Measurements from ENCODE around the gene RFX1. TPM values are rescaled to one million over a fixed set of nuclear protein-coding genes. Genes with fewer than 3 reads are reported as not detected.
"Not testable (repeated sequence)": the region's sequence is repeated elsewhere in the genome, so short reads cannot be mapped to it uniquely, and the experiment has no call there.

The RFX1 gene
- total RNA-seq, 1 donor from 2014 or later = 4.7 TPM

- H3K4me1 ChIP-seq (ENCODE audit: control insufficient read depth in 3 of 3, insufficient read depth in 3 of 3, low read length in 3 of 3) = peaks cover 0 to 10% (median 3%) of the 10 kb centered on the region in 3 donors
- H3K36me3 ChIP-seq (ENCODE audit: control insufficient read depth in 3 of 3, insufficient read depth in 3 of 3, low read length in 3 of 3) = peaks cover 11 to 20% (median 20%) of the 10 kb centered on the region in 3 donors
- no peak overlapping the region for H3K27ac ChIP-seq (ENCODE audit: low read depth, low read length)
- H3K9ac ChIP-seq (ENCODE audit: low read depth in 1 of 3, low read length in 3 of 3) = no peak overlapping the region
- no peak overlapping the region for H3K4me3 ChIP-seq (ENCODE audit: low read length in 3 of 3)
- H3K27me3 ChIP-seq (ENCODE audit: control insufficient read depth in 3 of 3, insufficient read depth in 3 of 3, low read length in 3 of 3) = peaks cover 0 to 10% (median 6%) of the 10 kb centered on the region in 3 donors
- no peaks in the 10 kb centered on the region for H3K9me3 ChIP-seq (ENCODE audit: control insufficient read depth in 3 of 3, low read length in 3 of 3)
Observed at GRCh38 chr19:13930402-13930801, 75.7 kb downstream of the RFX1 start.

- Histone ChIP-seq H3K9ac (ENCODE audit: low read depth in 1 of 3, low read length in 3 of 3) (no peak overlapping the region), H3K27me3 (ENCODE audit: control insufficient read depth in 3 of 3, insufficient read depth in 3 of 3, low read length in 3 of 3) (peaks cover 0 to 9% (median 4%) of the 10 kb centered on the region in 3 donors), H3K36me3 (ENCODE audit: control insufficient read depth in 3 of 3, insufficient read depth in 3 of 3, low read length in 3 of 3) (peaks cover 11 to 22% (median 21%) of the 10 kb centered on the region in 3 donors), H3K9me3 (ENCODE audit: control insufficient read depth in 3 of 3, low read length in 3 of 3) (no peaks in the 10 kb centered on the region), H3K4me3 (ENCODE audit: low read length in 3 of 3) (no peak overlapping the region), H3K4me1 (ENCODE audit: control insufficient read depth in 3 of 3, insufficient read depth in 3 of 3, low read length in 3 of 3) (peaks cover 0 to 10% (median 3%) of the 10 kb centered on the region in 3 donors), H3K27ac (ENCODE audit: low read depth, low read length) (no peak overlapping the region)
Observed at GRCh38 chr19:13929956-13930355, 76.2 kb downstream of the RFX1 start.

- peaks cover 14 to 26% (median 24%) of the 10 kb centered on the region in 3 donors for H3K36me3 ChIP-seq (ENCODE audit: control insufficient read depth in 3 of 3, insufficient read depth in 3 of 3, low read length in 3 of 3)
- no peak overlapping the region for H3K27ac ChIP-seq (ENCODE audit: low read depth, low read length)
- H3K9me3 ChIP-seq (ENCODE audit: control insufficient read depth in 3 of 3, low read length in 3 of 3) = no peaks in the 10 kb centered on the region
- peaks cover 0 to 3% (median 0%) of the 10 kb centered on the region in 3 donors for H3K27me3 ChIP-seq (ENCODE audit: control insufficient read depth in 3 of 3, insufficient read depth in 3 of 3, low read length in 3 of 3)
- no peak overlapping the region for H3K9ac ChIP-seq (ENCODE audit: low read depth in 1 of 3, low read length in 3 of 3)
- no peak overlapping the region for H3K4me3 ChIP-seq (ENCODE audit: low read length in 3 of 3)
- peaks cover 0 to 10% (median 3%) of the 10 kb centered on the region in 3 donors for H3K4me1 ChIP-seq (ENCODE audit: control insufficient read depth in 3 of 3, insufficient read depth in 3 of 3, low read length in 3 of 3)
Observed at GRCh38 chr19:13929340-13929739, 76.8 kb downstream of the RFX1 start.

- Histone ChIP-seq H3K4me3 (ENCODE audit: low read length in 3 of 3) (no peak overlapping the region), H3K4me1 (ENCODE audit: control insufficient read depth in 3 of 3, insufficient read depth in 3 of 3, low read length in 3 of 3) (peaks cover 0 to 10% (median 3%) of the 10 kb centered on the region in 3 donors), H3K36me3 (ENCODE audit: control insufficient read depth in 3 of 3, insufficient read depth in 3 of 3, low read length in 3 of 3) (peaks cover 33 to 43% (median 36%) of the 10 kb centered on the region in 3 donors), H3K9me3 (ENCODE audit: control insufficient read depth in 3 of 3, low read length in 3 of 3) (no peaks in the 10 kb centered on the region), H3K27ac (ENCODE audit: low read depth, low read length) (no peak overlapping the region), H3K27me3 (ENCODE audit: control insufficient read depth in 3 of 3, insufficient read depth in 3 of 3, low read length in 3 of 3) (no peaks in the 10 kb centered on the region), H3K9ac (ENCODE audit: low read depth in 1 of 3, low read length in 3 of 3) (no peak overlapping the region)
Observed at GRCh38 chr19:13926715-13927114, 79.4 kb downstream of the RFX1 start.

- peaks cover 0 to 10% (median 3%) of the 10 kb centered on the region in 3 donors for H3K4me1 ChIP-seq (ENCODE audit: control insufficient read depth in 3 of 3, insufficient read depth in 3 of 3, low read length in 3 of 3)
- H3K9me3 ChIP-seq (ENCODE audit: control insufficient read depth in 3 of 3, low read length in 3 of 3) = no peaks in the 10 kb centered on the region
- H3K9ac ChIP-seq (ENCODE audit: low read depth in 1 of 3, low read length in 3 of 3) = no peak overlapping the region
- H3K4me3 ChIP-seq (ENCODE audit: low read length in 3 of 3) = no peak overlapping the region
- H3K27me3 ChIP-seq (ENCODE audit: control insufficient read depth in 3 of 3, insufficient read depth in 3 of 3, low read length in 3 of 3) = no peaks in the 10 kb centered on the region
- no peak overlapping the region for H3K27ac ChIP-seq (ENCODE audit: low read depth, low read length)
- H3K36me3 ChIP-seq (ENCODE audit: control insufficient read depth in 3 of 3, insufficient read depth in 3 of 3, low read length in 3 of 3) = peaks cover 40 to 49% (median 42%) of the 10 kb centered on the region in 3 donors
Observed at GRCh38 chr19:13926010-13926409, 80.1 kb downstream of the RFX1 start.

GRCh38 chr19:13923194-13923987, 82.7 kb downstream of the RFX1 start:
- Histone ChIP-seq H3K27ac (ENCODE audit: low read depth, low read length) (no peak overlapping the region), H3K27me3 (ENCODE audit: control insufficient read depth in 3 of 3, insufficient read depth in 3 of 3, low read length in 3 of 3) (no peaks in the 10 kb centered on the region), H3K4me3 (ENCODE audit: low read length in 3 of 3) (no peak overlapping the region), H3K9ac (ENCODE audit: low read depth in 1 of 3, low read length in 3 of 3) (no peak overlapping the region), H3K9me3 (ENCODE audit: control insufficient read depth in 3 of 3, low read length in 3 of 3) (no peaks in the 10 kb centered on the region), H3K36me3 (ENCODE audit: control insufficient read depth in 3 of 3, insufficient read depth in 3 of 3, low read length in 3 of 3) (peaks cover 52 to 59% (median 55%) of the 10 kb centered on the region in 3 donors), H3K4me1 (ENCODE audit: control insufficient read depth in 3 of 3, insufficient read depth in 3 of 3, low read length in 3 of 3) (peaks cover 0 to 10% (median 3%) of the 10 kb centered on the region in 3 donors)

- H3K9ac ChIP-seq (ENCODE audit: low read depth in 1 of 3, low read length in 3 of 3); H3K27ac ChIP-seq (ENCODE audit: low read depth, low read length); H3K4me3 ChIP-seq (ENCODE audit: low read length in 3 of 3); H3K9me3 ChIP-seq (ENCODE audit: control insufficient read depth in 3 of 3, low read length in 3 of 3); H3K27me3 ChIP-seq (ENCODE audit: control insufficient read depth in 3 of 3, insufficient read depth in 3 of 3, low read length in 3 of 3): not testable (repeated sequence)
- Histone ChIP-seq H3K36me3 (ENCODE audit: control insufficient read depth in 3 of 3, insufficient read depth in 3 of 3, low read length in 3 of 3) (peaks cover 53 to 58% (median 54%) of the 10 kb centered on the region in 3 donors), H3K4me1 (ENCODE audit: control insufficient read depth in 3 of 3, insufficient read depth in 3 of 3, low read length in 3 of 3) (peaks cover 3 to 11% (median 4%) of the 10 kb centered on the region in 3 donors)
Observed at GRCh38 chr19:13922118-13922517, 84.0 kb downstream of the RFX1 start.

GRCh38 chr19:13920940-13921747, 85.0 kb downstream of the RFX1 start:
- Histone ChIP-seq H3K27ac (ENCODE audit: low read depth, low read length) (no peak overlapping the region), H3K9me3 (ENCODE audit: control insufficient read depth in 3 of 3, low read length in 3 of 3) (no peaks in the 10 kb centered on the region), H3K9ac (ENCODE audit: low read depth in 1 of 3, low read length in 3 of 3) (no peak overlapping the region), H3K36me3 (ENCODE audit: control insufficient read depth in 3 of 3, insufficient read depth in 3 of 3, low read length in 3 of 3) (peaks cover 43 to 53% (median 48%) of the 10 kb centered on the region in 3 donors), H3K4me1 (ENCODE audit: control insufficient read depth in 3 of 3, insufficient read depth in 3 of 3, low read length in 3 of 3) (peaks cover 0 to 4% (median 2%) of the 10 kb centered on the region in 3 donors), H3K4me3 (ENCODE audit: low read length in 3 of 3) (no peak overlapping the region), H3K27me3 (ENCODE audit: control insufficient read depth in 3 of 3, insufficient read depth in 3 of 3, low read length in 3 of 3) (no peaks in the 10 kb centered on the region)

GRCh38 chr19:13920524-13920923, 85.6 kb downstream of the RFX1 start:
- Histone ChIP-seq H3K9me3 (ENCODE audit: control insufficient read depth in 3 of 3, low read length in 3 of 3) (no peaks in the 10 kb centered on the region), H3K4me1 (ENCODE audit: control insufficient read depth in 3 of 3, insufficient read depth in 3 of 3, low read length in 3 of 3) (peaks cover 0 to 4% (median 2%) of the 10 kb centered on the region in 3 donors), H3K9ac (ENCODE audit: low read depth in 1 of 3, low read length in 3 of 3) (no peak overlapping the region), H3K4me3 (ENCODE audit: low read length in 3 of 3) (no peak overlapping the region), H3K27me3 (ENCODE audit: control insufficient read depth in 3 of 3, insufficient read depth in 3 of 3, low read length in 3 of 3) (no peaks in the 10 kb centered on the region), H3K36me3 (ENCODE audit: control insufficient read depth in 3 of 3, insufficient read depth in 3 of 3, low read length in 3 of 3) (peaks cover 45 to 58% (median 50%) of the 10 kb centered on the region in 3 donors), H3K27ac (ENCODE audit: low read depth, low read length) (no peak overlapping the region)

Measured in skeletal muscle tissue (tissue), 4 donors.